Upper lobe of right lung (tissue), 1 donor: Measurements from ENCODE around the gene PRPF40A. TPM values are rescaled to one million over a fixed set of nuclear protein-coding genes. Genes with fewer than 3 reads are reported as not detected.

Experiments
- ATAC-seq: fragments of 200-7000 bp; cut with Tn5 transposase; one replicate; pipeline ENCODE4 v1.9.1; 2020; ENCODE audit warnings: mild to moderate bottlenecking, moderate library complexity
- DNase-seq: peaks from one replicate; pipeline ENCODE4 v3.0.0-alpha.2; 2020
- H3K27ac ChIP-seq: fragments of 200-600 bp; one replicate; pipeline ENCODE4 v1.8.0; 2022
- H3K27me3 ChIP-seq: fragments of 200-600 bp; one replicate; pipeline ENCODE4 v1.8.0; 2022; ENCODE audit warnings: mild to moderate bottlenecking
- H3K36me3 ChIP-seq: fragments of 200-600 bp; one replicate; pipeline ENCODE4 v1.8.0; 2022
- H3K4me1 ChIP-seq: fragments of 200-600 bp; one replicate; pipeline ENCODE4 v1.8.0; 2022
- H3K4me3 ChIP-seq: fragments of 200-600 bp; one replicate; pipeline ENCODE4 v1.8.0; 2022; ENCODE audit warnings: mild to moderate bottlenecking
- H3K9me3 ChIP-seq: fragments of 200-600 bp; one replicate; pipeline ENCODE4 v1.8.0; 2022
- intact Hi-C: fragments of 100-400 bp; cut with DNase I; formaldehyde crosslinking; loops from one replicate; pipeline ENCODE4 v1.11.0; 2022
- total RNA-seq: library from RNA; stranded (reverse); fragmentation: NEBNext Ultra II Directional; extraction: Animal tissue kit (Norgen Biotek cat#: 25700); gene quantifications from one replicate; pipeline ENCODE4 v1.2.1, GENCODE V29; 2021
- TF ChIP-seq, protein P1 (sequence below): fragments of 200-600 bp; IDR thresholded peaks from one replicate; pipeline ENCODE4 v1.8.0; 2022; ENCODE audit warnings: antibody characterized with exemption
- donor health status: DM: no; HTN: yes; CAD: no; lungs with severe emphysema.

The PRPF40A gene
- total RNA-seq, 1 donor from 2014 or later: 71.6 TPM

DNA sequence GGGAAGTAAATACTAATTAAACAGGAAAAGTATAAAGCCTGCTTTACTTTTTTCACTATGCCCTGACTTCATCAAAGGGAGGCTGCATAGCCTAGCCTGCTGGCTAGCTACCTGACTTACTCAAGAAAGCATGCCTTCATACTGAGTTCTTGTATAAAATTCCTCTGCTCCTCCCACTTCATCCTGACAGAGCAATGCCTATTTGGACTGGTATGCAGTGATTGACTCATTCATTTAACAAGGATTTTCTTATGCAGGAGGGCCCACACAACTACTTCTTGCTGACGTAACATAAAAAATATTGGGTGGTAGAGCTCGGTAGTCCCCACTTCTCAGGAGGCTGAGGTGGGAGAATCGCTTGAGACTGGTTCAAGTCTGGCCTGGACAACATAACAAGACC is 70.5 kb downstream of the PRPF40A start:
- H3K4me3 ChIP-seq: no peak overlapping the region
- intact Hi-C loops: no loop called here
- peak; percentile 56 for ATAC-seq
- peaks cover 50% of the 10 kb centered on the region for H3K36me3 ChIP-seq
- no peak overlapping the region for H3K27ac ChIP-seq
- peaks cover 13% of the 10 kb centered on the region for H3K4me1 ChIP-seq
- no peaks in the 10 kb centered on the region for H3K9me3 ChIP-seq
- H3K27me3 ChIP-seq: no peaks in the 10 kb centered on the region
- no peak for DNase-seq
- TF ChIP-seq, protein P1, sequence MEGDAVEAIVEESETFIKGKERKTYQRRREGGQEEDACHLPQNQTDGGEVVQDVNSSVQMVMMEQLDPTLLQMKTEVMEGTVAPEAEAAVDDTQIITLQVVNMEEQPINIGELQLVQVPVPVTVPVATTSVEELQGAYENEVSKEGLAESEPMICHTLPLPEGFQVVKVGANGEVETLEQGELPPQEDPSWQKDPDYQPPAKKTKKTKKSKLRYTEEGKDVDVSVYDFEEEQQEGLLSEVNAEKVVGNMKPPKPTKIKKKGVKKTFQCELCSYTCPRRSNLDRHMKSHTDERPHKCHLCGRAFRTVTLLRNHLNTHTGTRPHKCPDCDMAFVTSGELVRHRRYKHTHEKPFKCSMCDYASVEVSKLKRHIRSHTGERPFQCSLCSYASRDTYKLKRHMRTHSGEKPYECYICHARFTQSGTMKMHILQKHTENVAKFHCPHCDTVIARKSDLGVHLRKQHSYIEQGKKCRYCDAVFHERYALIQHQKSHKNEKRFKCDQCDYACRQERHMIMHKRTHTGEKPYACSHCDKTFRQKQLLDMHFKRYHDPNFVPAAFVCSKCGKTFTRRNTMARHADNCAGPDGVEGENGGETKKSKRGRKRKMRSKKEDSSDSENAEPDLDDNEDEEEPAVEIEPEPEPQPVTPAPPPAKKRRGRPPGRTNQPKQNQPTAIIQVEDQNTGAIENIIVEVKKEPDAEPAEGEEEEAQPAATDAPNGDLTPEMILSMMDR: no peak

DNA sequence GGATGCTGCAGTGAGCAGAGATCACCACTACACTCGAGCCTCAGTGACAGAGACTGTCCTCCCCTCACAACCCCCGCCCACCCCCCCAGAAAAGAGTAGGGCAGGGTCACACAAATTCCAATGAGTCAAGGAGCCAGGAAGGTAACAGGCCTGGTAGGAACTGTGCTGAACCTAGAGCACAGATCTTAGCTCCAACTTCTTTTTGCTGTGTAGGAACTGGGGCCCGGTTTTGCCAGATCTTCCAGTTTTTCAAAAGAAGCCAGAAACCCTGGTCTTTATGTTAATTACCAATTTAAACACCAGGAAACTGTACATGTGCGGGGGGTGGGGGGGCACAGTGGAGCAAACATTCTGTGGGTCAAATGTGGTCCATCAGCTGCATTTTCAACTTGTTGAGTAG is 71.0 kb downstream of the PRPF40A start:
- peaks cover 50% of the 10 kb centered on the region for H3K36me3 ChIP-seq
- no peak overlapping the region for H3K27ac ChIP-seq
- no peaks in the 10 kb centered on the region for H3K27me3 ChIP-seq
- no peak overlapping the region for H3K4me3 ChIP-seq
- DNase-seq: no peak
- H3K9me3 ChIP-seq: no peaks in the 10 kb centered on the region
- TF ChIP-seq, protein P1: no peak
- peaks cover 13% of the 10 kb centered on the region for H3K4me1 ChIP-seq
- intact Hi-C loops: no loop called here
- no peak for ATAC-seq

DNA sequence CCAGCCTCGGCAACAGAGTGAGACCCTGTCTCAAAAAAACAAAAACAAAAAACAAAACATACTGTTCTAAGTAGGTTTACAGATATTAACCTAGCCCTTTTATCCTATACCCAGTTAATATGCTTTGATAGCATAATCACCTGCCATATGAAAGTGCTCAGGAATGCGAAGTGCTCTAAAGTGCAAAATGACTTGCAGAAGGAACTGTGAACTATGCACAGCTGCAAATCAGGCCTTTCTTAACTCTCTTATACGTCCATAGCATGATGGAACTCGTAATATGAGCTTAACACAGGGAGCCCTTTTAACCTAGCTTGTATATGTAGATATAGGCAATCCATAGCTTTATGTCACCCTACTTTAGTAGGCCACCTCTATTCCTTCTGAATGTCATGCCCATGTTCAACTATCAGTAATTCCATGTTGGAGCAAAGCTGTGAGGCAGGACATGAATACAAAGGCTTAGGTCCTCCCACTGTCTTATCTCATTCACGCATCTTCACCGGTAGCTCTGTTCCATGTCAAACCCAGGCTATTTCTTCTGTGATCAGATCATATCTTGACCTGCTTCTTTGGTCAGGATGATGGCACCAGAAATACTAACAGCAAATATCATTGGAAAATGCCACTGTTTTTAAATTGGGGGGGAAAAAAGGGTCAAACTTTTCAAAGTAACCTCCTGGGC is 72.9 kb downstream of the PRPF40A start:
- DNase-seq (no peak), ATAC-seq (no peak)
- TF ChIP-seq, protein P1: no peak
- peaks cover 13% of the 10 kb centered on the region for H3K4me1 ChIP-seq
- H3K4me3 ChIP-seq: no peak overlapping the region
- H3K27ac ChIP-seq: no peak overlapping the region
- no peaks in the 10 kb centered on the region for H3K9me3 ChIP-seq
- no peaks in the 10 kb centered on the region for H3K27me3 ChIP-seq
- intact Hi-C loops: no loop called here
- peaks cover 54% of the 10 kb centered on the region for H3K36me3 ChIP-seq

DNA sequence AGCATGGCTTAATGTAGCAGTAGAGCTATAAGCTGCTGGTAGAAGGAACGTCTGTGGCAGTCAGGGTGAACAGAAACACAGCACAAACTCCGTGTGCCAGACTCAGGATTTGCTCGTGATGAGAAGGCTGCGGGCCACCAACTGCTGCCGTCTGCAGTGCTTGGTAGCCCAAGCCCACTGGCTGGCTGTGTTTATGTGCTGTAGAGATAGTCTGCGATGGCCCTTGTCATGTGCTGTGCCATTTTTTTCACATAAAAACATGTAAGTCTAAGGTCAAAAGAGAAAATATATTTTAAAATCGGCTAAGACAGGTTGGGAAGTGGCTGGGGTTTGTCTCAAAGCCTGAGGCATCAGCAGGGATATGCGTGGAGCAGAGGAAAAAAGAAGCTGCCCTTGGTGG is 78.7 kb downstream of the PRPF40A start:
- Histone ChIP-seq H3K4me1 (no peaks in the 10 kb centered on the region), H3K27me3 (no peaks in the 10 kb centered on the region), H3K36me3 (peaks cover 62% of the 10 kb centered on the region), H3K4me3 (no peak overlapping the region), H3K9me3 (no peaks in the 10 kb centered on the region), H3K27ac (no peak overlapping the region)
- ATAC-seq (no peak), DNase-seq (no peak)
- intact Hi-C loops: no loop called here
- TF ChIP-seq, protein P1: no peak

DNA sequence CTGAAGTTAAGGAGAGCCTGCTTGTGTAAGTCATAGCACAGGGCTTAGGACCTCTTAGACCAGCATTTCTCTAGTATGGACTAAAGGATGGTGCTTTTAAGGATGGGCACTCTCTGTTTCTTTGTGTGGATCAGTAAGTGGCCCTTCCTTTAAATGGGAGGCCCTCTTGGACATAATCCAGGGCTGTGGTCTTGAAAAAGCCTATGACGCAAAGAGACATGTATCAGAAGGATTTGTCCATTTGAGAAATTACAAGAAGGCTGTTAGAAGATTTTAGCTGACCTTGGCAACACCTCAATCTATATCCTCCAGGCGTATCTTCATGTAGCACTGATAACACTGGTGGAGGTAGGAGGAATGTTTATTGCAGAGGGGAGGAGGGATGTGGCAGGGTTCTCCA is 79.2 kb downstream of the PRPF40A start:
- intact Hi-C loops: no loop called here
- Histone ChIP-seq H3K4me3 (no peak overlapping the region), H3K4me1 (no peaks in the 10 kb centered on the region), H3K27ac (no peak overlapping the region), H3K27me3 (no peaks in the 10 kb centered on the region), H3K36me3 (peaks cover 60% of the 10 kb centered on the region), H3K9me3 (no peaks in the 10 kb centered on the region)
- TF ChIP-seq, protein P1: no peak
- ATAC-seq: no peak
- no peak for DNase-seq

DNA sequence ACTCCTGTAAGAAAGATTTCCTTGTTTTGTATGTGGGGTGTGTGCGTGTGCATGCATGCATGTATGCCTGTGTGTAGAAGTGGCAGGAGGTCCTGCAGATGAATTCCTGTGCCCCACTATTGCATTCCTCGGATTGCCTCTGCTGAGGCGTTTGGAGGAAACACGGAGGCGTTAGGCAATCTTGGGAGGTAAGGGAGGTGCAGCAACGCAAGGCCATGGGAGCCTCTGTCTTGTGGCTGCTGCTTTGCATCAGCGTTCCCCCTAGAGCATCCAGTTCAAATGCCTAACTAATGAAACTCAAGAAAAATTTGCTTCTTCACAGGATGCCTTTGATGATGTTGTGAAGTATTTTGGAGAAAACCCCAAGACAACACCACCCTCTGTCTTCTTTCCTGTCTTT is 80.0 kb downstream of the PRPF40A start:
- H3K4me1 ChIP-seq: no peaks in the 10 kb centered on the region
- peaks cover 55% of the 10 kb centered on the region for H3K36me3 ChIP-seq
- DNase-seq: no peak
- no peaks in the 10 kb centered on the region for H3K9me3 ChIP-seq
- H3K27ac ChIP-seq: no peak overlapping the region
- TF ChIP-seq, protein P1: no peak
- H3K4me3 ChIP-seq: no peak overlapping the region
- no peaks in the 10 kb centered on the region for H3K27me3 ChIP-seq
- intact Hi-C loops: no loop called here
- no peak for ATAC-seq
